IMR-90 (cell line): ENCODE results near the gene TSPAN14.

Experiments
- BHLHE40 ChIP-seq: fragments of 150-350 bp; IDR thresholded peaks from 2 replicates; pipeline ENCODE4 v1.6.1; 2016; ENCODE audit warnings: mild to moderate bottlenecking, low read depth, low read length
- CEBPB ChIP-seq: IDR thresholded peaks from 2 replicates; pipeline ENCODE4 v1.6.1; 2012; ENCODE audit warnings: low read depth, low read length, improper control_type of control experiment
- CHD1 ChIP-seq: IDR thresholded peaks from 2 replicates; pipeline ENCODE4 v1.6.1; 2012; ENCODE audit warnings: low read depth, low read length, improper control_type of control experiment
- FOS ChIP-seq: fragments of 150-350 bp; IDR thresholded peaks from 2 replicates; pipeline ENCODE4 v1.6.1; 2016; ENCODE audit warnings: low read depth, low read length
- MAFK ChIP-seq: IDR thresholded peaks from 2 replicates; pipeline ENCODE4 v1.6.1; 2012; ENCODE audit warnings: low read depth, low read length, improper control_type of control experiment
- MXI1 ChIP-seq: IDR thresholded peaks from 2 replicates; pipeline ENCODE4 v1.6.1; 2012; ENCODE audit warnings: low read depth, mild to moderate bottlenecking, low read length, moderate library complexity, borderline replicate concordance
- NFE2L2 ChIP-seq: fragments of 150-350 bp; IDR thresholded peaks from 2 replicates; pipeline ENCODE4 v1.6.1; 2016; ENCODE audit warnings: low read depth, mild to moderate bottlenecking, low read length
- POLR2A ChIP-seq: IDR thresholded peaks from 2 replicates; pipeline ENCODE4 v1.6.1; 2012; ENCODE audit warnings: mild to moderate bottlenecking, low read depth, low read length
- RAD21 ChIP-seq: IDR thresholded peaks from 2 replicates; pipeline ENCODE4 v1.6.1; 2012; ENCODE audit warnings: low read length, improper control_type of control experiment
- RFX5 ChIP-seq: IDR thresholded peaks from 2 replicates; pipeline ENCODE4 v1.8.0; 2012; ENCODE audit warnings: low read depth, mild to moderate bottlenecking, low read length, moderate library complexity
- SMC3 ChIP-seq: fragments of 150-350 bp; IDR thresholded peaks from 2 replicates; pipeline ENCODE4 v1.6.1; 2016; ENCODE audit warnings: low read depth, mild to moderate bottlenecking, antibody characterized with exemption, low read length, moderate library complexity
- TF ChIP-seq, protein P1 (sequence below): conservative IDR thresholded peaks from 2 replicates; pipeline ENCODE4 v1.5.1; 2012; ENCODE audit warnings: mild to moderate bottlenecking, low read depth, low read length, improper control_type of control experiment

GRCh38 chr10:80484243-80484642 is 30.1 kb downstream of the TSPAN14 start:
- TF ChIP-seq, protein P1, sequence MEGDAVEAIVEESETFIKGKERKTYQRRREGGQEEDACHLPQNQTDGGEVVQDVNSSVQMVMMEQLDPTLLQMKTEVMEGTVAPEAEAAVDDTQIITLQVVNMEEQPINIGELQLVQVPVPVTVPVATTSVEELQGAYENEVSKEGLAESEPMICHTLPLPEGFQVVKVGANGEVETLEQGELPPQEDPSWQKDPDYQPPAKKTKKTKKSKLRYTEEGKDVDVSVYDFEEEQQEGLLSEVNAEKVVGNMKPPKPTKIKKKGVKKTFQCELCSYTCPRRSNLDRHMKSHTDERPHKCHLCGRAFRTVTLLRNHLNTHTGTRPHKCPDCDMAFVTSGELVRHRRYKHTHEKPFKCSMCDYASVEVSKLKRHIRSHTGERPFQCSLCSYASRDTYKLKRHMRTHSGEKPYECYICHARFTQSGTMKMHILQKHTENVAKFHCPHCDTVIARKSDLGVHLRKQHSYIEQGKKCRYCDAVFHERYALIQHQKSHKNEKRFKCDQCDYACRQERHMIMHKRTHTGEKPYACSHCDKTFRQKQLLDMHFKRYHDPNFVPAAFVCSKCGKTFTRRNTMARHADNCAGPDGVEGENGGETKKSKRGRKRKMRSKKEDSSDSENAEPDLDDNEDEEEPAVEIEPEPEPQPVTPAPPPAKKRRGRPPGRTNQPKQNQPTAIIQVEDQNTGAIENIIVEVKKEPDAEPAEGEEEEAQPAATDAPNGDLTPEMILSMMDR, result no peak
- TF ChIP-seq POLR2A (no peak), FOS (no peak), CHD1 (no peak), RAD21 (no peak), SMC3 (no peak), BHLHE40 (no peak), NFE2L2 (no peak), MXI1 (no peak), MAFK (no peak), RFX5 (no peak), CEBPB (no peak)
